HepG2 (cell line): Measurements from ENCODE around the gene THPO.

ENCODE experiments used
- CBX1 ChIP-seq: IDR thresholded peaks from one replicate; pipeline ENCODE4 v1.6.1; 2016; ENCODE audit warnings: antibody characterized with exemption, low read depth
- ETV5 ChIP-seq: IDR thresholded peaks from 2 replicates; pipeline ENCODE4 v1.6.1; 2018; ENCODE audit warnings: missing biosample characterization, missing genetic modification reagents, inconsistent platforms, borderline replicate concordance
- NR2F6 ChIP-seq, 2 experiments: IDR thresholded peaks; 2 replicates each; pipeline ENCODE4 v1.6.1; 2016; ENCODE audit warnings: antibody characterized with exemption in 1 of 2, mild to moderate bottlenecking in 1 of 2
- POLR2AphosphoS5 ChIP-seq: IDR thresholded peaks from 2 replicates; pipeline ENCODE4 v1.6.1; 2012; ENCODE audit warnings: low read depth, low read length
- RBM39 ChIP-seq: fragments of 200-400 bp; formaldehyde crosslinking; IDR thresholded peaks from one replicate; pipeline ENCODE4 v1.6.1; 2018; ENCODE audit warnings: antibody characterized with exemption, mild to moderate bottlenecking, low read depth, low read length; ENCODE audit not compliant: poor library complexity, severe bottlenecking
- ZNF781 ChIP-seq: sonication (generic); formaldehyde crosslinking; IDR thresholded peaks from 2 replicates; pipeline ENCODE4 v1.5.1; 2020; ENCODE audit warnings: borderline replicate concordance, mild to moderate bottlenecking, missing genetic modification reagents; ENCODE audit errors: not compliant biosample characterization
- ZSCAN29 ChIP-seq: sonication (generic); formaldehyde crosslinking; conservative IDR thresholded peaks from 2 replicates; pipeline ENCODE4 v1.4.0; 2020; ENCODE audit warnings: mild to moderate bottlenecking, missing genetic modification reagents

- TF ChIP-seq RBM39 (no peak), POLR2AphosphoS5 (no peak), ETV5 (CRISPR knock-in tag) (no peak), ZNF781 (no peak), CBX1 (no peak), ZSCAN29 (CRISPR knock-in tag) (no peak), NR2F6 (IDR thresholded peaks at IDR 0.05) (no peak), NR2F6 (CRISPR knock-in tag; IDR thresholded peaks at IDR 0.05) (no peak)
Observed at GRCh38 chr3:184343200-184343876, 34.7 kb downstream of the THPO start.
